Cardiac septum (tissue), 1 donor: ENCODE data around the gene ABCA2. TPM values are rescaled to one million over a fixed set of nuclear protein-coding genes. Genes with fewer than 3 reads are reported as not detected.
"Not testable (repeated sequence)": the region's sequence is repeated elsewhere in the genome, so short reads cannot be mapped to it uniquely, and the experiment has no call there.

ENCODE experiments used
- DNase-seq: peaks from one replicate; pipeline ENCODE4 v3.0.0-alpha.2; 2020; ENCODE audit warnings: low spot score
- intact Hi-C: fragments of 100-400 bp; cut with DNase I; formaldehyde crosslinking; loops from one replicate; pipeline ENCODE4 v1.14.0; 2022
- total RNA-seq: library from RNA; stranded (reverse); fragmentation: NEBNext Ultra II Directional; extraction: Animal tissue kit (Norgen Biotek cat#: 25700); gene quantifications from one replicate; pipeline ENCODE4 v1.2.1, GENCODE V29; 2021
- donor health status: DM: no; HTN: no; CAD: no.

The ABCA2 gene
- total RNA-seq, 1 donor from 2014 or later: 41.5 TPM

DNA sequence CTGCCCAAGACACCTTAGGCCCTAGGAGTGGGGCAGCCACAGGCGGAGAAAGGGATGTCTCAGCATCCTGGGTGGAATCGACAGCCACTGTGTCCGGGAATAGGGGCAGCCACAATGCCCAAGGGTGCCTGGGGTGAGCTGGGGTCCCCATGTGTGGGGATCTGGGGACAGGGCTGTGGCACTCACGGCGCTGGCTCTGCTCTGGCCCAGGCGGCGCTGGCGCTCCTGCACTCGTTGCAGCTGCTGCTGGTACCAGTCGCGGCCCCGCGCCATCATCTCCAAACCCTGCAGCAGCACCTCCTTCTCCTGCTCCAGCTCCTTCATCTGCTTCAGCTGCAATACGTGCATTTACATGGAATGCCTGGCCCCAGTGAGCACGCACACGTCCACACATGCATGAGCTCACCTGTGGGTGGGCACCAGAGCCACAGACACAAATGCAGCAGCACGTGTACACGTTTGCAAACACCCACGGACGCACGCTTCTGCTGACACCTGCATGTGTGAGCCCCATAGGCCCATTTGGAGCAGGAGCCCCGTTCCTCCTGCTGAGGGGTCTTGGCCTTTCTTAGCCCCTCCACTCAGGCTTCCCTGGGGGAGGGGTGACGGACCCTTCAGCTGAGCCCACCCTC is 37.4 kb upstream of the ABCA2 start:
- DNase-seq: no peak
- intact Hi-C loops: loop anchor here (10.0 kb wide), 1 partner anchor 281 kb away; no protein-coding TSS in a partner anchor

DNA sequence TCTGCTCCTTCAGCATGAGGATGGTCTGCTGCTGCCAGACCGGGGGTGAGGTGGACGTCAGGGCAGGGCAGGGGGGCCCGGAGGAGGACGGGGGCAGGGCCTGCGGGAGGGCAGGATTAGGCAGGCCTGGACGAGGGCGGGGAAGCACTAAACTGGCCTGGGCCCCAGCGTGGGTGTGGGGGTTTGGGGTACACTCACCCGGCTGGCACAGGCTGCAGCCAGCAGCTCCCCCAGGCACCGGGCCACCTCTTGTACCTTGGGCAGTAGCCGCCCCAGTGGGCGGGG is 36.8 kb upstream of the ABCA2 start:
- no peak for DNase-seq
- intact Hi-C loops: loop anchor here (10.0 kb wide), 1 partner anchor 280 kb away; no protein-coding TSS in a partner anchor

DNA sequence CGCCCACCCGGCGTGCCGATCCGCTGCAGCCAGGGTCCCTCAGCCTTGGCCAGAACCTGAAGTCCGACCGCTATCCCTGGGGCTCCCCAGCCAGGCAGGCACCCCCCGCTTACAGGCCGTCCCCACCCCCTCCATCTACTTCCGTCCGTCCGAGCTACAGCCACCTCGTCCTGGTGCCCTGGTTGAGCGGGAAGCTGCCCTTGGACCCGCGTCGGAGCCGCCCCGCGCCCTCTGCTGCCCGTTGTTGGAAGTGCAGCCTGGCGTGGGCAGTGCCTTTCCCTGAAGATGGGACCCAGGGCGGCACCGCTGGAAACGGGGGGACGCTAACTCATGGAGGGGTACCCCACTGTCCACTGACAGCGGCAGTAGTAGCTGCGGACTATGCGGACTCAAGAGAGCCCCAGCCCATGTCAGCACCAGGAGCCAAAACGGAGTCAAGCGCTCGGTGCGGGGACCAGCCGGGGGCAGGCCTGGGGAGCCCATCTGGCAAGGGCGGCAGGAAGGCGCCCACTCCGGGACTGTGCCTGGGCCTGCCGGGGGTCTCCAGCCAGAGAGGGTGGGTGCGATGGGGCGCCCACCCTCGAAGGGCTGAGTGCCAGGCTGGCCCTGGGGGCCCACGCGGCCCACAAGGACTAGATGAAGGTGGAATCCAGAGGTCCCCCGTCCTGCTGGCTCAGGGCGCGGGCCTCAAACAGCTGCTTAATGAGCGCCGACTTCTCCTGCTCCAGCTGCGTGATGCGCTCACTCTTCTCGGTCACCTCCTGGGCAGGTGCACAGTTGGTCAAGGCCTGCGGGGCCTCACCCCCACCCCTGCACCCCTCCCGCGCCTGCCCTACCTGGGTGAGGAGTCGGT is 36.2 kb upstream of the ABCA2 start:
- intact Hi-C loops: loop anchor here (10.0 kb wide), 1 partner anchor 279 kb away; no protein-coding TSS in a partner anchor
- peak; percentile 86 for DNase-seq

DNA sequence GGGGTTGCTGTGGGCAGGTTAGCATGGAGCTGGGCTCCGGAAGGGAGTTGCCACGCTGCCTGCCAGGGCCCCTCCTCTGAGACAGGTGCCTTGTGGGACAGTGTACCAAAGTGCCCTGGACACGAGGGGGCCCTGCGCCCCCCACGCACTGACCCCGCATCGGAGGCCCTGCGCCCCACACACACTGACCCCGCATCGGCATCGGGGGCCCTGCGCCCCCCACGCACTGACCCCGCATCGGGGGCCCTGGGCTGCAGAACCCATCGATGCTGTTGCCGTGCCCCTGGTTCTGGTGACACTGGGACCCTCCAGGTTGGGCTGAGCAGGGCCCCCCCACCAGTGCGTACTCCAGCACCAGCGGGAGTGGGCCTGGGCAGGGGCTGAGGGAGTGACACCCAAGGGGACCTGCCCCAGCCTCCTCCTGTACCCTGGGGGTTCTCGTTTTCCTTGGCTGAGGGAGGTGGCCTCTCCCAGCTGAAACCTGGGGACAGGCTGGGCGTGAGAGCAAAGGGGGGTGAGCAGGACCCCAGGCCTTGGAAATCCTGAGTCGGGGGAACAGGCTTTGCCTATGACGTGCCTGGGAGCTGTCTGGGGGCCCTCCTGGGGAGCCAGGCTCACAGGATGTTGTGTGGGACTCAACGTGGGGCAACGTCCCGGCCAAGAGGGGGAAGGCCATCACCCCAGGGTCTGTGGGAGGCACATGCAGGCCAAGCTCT is 35.4 kb upstream of the ABCA2 start:
- DNase-seq: no peak
- intact Hi-C loops: loop anchor here (10.0 kb wide), 1 partner anchor 279 kb away; no protein-coding TSS in a partner anchor

DNA sequence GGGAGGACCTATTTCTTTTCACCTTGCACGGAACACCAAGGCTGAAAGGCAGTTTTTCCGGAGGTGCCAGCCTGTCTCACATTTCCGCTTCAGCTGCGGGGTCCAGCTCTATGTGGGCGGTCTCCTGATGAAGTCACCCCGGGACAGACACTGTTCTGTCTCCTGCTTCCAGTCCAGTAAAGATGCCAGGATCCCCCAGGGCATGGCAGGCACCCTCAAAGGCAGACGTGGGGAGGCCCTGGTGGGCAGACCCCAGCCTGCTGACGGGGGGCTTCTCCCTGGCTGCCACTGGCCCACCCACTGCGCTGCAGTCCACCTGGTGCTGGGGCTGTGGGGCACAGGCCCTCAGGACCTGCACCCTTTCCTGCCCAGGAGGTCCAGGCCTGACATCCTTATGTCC is 34.8 kb upstream of the ABCA2 start:
- intact Hi-C loops: loop anchor here (10.0 kb wide), 1 partner anchor 278 kb away; no protein-coding TSS in a partner anchor
- not testable (repeated sequence) for DNase-seq

DNA sequence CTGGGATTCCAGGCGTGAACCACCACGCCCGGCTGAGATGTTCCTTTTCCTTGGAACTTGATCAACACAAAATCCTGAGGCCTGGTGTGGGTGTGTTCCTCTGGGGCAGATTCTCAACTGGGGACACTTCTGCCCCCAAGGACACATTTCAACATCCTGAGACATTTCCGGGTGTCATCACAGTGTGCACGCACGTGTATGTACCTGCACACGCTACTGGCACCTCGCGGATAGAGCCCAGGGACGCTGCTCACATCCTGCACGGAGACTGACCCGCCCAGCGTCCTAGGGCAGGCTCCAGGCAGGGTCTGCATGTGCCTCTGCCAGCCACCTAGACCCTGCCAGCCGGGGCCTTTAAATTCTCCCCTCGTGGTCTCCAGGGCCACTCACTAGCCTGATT is 34.3 kb upstream of the ABCA2 start:
- DNase-seq: no peak
- intact Hi-C loops: loop anchor here (10.0 kb wide), 1 partner anchor 278 kb away; no protein-coding TSS in a partner anchor

DNA sequence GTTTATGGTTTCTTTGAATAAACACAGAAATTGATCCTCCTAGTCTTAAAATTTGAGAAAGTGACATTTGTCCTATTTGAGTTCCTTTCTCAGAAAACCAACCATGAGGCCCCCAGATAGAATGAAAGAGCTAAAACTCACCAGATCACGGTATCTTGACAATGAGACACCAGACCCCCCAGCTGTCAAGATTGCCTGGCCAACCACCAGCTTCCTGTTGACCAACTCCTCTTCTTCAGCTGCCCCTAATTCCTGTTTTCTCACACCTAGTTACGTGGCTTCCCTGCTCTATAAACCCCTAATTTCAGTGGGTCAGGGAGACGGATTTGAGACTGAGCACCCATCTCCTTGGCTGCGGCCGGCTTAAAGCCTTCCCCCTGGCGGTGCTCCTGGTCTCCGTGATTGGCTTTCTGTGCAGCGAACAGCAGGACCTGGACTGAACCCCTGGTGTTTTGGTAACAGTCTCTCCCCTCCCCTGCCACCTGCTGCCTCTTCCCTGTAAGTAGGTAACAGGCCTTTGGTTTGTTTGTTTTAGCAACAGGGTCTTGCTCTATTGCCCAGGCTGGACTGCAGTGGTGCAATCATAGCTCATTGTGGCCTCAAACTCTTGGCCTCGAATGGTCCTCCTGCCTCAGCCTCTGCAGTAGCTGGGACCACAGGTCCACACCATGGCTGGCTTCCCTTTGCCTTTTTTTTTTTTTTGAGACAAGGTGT is 30.6 kb upstream of the ABCA2 start:
- intact Hi-C loops: no loop called here
- DNase-seq: no peak

DNA sequence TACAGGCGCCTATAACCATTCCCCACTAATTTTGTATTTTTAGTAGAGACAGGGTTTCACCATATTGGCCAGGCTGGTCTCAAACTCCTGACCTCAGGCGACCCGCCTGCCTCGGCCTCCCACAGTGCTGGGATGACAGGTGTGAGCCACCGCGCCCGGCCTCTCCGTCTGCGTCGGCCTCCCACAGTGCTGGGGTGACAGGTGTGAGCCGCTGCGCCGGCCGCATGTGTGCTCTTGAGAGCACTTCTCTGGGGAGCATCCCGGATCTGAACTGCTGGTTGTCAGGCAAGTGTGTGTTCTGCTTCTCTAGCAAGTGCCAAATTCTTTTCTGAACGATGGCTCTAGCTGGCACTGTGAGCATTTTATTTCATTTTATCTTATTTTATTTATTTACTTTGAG is 29.5 kb upstream of the ABCA2 start:
- DNase-seq: no peak
- intact Hi-C loops: no loop called here

DNA sequence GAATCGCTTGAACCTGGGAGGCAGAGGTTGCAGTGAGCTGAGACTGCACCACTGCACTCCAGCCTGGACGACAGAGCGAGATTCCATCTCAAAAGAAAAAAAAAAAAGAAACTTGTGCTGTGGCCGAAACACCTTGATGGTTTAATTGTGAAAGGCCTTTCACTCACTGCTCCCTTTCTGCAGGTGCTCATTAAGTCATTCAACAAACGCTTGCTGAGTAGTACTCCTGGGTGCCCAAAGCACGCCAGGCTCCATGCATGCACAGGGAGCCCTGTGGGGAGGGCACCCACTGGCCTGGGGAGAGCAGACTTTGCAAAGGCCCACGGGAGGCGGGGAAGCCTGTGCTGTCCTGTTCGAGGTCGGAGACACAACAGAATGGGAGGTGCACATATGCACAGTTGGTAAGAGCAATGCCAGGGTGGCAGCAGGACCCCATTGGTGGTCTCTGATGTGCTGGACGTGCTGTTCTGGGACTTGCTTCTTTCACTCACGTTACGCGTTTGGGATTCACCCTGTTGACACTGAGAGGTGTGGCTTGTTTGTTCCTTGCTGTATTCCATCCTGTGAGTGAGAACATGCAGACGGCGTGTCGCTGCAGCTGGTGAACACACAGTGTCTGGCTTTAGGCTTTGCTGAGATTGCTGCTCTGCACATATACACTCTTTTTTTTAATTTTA is 28.8 kb upstream of the ABCA2 start:
- intact Hi-C loops: no loop called here

DNA sequence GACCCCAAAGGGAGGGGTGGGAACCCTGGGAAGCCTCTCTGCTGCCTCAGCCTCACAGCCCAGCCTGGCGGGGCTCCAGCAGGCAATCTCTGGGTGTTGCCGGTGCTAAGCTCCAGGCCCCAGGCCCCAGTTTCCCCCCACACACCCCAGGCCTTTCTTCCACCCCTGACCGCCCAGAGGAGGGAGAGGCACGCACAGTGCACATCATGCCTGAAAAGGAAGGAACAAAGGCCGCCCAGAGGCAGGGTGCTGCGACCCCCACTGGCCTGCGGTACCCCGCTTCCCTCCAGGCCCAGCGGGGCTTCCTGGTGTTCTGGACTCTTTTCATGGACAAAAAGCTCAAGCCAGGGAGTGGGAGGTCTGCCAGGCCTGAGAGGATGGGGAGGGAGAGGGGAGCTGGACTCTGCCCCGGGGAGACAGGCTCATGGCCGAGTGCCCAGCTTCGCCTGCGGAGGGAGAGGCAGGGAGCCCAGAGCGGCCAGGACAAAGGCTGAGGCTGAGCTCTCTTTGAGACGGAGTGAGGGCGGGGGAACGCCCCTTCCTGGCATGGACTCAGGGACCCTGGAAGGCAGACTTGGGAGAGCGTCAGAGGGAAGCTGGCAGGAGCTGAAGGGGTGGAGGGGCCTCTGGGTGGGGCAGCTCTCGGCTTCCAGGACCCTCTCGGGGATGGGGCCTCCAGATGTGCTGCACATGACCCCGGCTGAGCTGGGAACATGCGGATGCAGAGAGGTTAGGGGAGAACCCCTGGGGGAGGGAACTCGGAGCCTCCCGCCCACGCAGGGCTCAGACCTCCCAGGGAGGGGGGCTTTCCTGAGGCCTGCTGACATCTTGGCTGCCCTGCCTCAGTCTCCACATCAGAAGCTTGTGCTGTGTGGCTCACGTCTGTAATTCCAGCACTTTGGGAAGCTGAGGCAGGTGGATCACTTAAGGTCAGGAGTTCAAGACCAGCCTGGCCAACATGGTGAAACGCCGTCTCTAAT is 27.6 kb upstream of the ABCA2 start:
- DNase-seq: peak; percentile 92
- intact Hi-C loops: no loop called here

More for the DNA sequence above, 28.8 kb upstream of the ABCA2 start:
- no peak for DNase-seq

DNA sequence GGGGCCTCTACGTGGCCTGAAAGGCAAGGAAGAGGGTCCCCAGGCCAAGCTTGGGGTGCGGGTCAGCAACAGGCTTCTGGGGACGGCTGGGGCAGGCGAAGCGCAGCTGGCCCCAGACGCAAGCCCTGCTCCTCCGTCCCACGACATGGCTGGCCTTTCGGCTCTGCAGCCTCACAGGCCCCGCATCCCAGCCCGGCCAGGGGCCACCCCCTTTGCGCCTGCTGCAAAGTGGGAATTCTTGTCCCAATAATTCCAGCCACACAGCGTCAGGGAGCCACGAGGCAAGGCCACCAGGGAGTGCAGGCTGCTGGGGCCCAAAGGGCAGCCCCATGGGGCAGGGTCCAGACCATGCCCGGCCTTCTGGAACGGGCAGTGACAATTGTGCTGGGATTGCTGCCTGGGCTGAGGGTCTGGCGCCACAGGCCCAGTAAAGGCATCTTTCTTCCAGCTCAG is 26.9 kb upstream of the ABCA2 start:
- intact Hi-C loops: no loop called here
- DNase-seq: no peak

DNA sequence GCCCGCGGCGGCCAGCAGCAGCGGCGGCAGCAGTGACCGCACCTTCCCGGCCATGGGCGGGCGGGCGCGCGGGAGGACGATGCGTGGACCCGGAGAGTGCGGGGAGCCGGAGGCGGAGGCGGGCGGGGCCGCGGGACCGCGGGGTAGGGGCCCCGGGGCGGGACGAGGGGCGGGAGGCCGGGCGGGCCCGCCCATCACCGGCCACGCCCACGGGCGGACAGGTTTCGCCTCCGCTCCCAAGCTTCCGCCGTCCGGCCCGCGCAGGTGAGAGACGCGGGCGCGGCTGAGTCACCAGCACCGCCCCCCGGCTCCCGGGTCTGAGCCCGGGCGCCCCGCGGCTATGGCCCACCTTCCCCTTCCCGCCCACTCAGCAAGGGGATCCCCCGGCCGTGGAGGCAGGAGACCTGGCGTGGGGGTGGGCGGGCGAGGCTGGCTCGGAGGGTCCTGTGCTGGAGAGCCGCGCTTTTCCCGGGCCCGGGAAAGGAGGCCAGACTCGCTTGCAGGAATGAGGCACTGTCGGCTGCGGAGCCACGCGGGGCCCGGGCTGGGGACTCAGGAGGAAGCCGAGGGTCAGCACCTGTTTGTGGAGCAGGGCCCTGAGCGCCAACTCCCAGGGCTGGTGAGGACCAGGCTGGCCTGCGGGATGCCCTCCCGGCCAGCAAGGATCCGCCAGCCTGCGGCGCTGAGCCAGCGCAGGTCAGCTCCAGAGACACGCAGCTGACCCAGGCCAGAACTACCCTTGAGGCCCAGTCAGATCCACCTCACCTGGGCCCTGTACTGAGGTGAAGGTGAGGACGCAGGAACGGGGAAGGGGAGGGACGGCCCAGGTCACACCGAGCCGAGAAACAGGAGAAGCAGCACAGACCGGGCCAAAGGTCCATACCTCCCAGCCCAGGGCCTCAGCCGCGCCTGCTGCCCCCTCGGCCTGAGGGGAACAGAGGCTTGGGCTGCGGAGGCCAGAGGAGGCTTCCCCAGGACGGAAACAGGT is 26.2 kb upstream of the ABCA2 start, which contains the start of gene ENTPD2:
Gene ENTPD2, minus strand, starts transcription at position 118 of the 988 bp plus-strand sequence. Its CDS starts 64 bp downstream, at position 54.
- no peak for DNase-seq
- intact Hi-C loops: no loop called here

DNA sequence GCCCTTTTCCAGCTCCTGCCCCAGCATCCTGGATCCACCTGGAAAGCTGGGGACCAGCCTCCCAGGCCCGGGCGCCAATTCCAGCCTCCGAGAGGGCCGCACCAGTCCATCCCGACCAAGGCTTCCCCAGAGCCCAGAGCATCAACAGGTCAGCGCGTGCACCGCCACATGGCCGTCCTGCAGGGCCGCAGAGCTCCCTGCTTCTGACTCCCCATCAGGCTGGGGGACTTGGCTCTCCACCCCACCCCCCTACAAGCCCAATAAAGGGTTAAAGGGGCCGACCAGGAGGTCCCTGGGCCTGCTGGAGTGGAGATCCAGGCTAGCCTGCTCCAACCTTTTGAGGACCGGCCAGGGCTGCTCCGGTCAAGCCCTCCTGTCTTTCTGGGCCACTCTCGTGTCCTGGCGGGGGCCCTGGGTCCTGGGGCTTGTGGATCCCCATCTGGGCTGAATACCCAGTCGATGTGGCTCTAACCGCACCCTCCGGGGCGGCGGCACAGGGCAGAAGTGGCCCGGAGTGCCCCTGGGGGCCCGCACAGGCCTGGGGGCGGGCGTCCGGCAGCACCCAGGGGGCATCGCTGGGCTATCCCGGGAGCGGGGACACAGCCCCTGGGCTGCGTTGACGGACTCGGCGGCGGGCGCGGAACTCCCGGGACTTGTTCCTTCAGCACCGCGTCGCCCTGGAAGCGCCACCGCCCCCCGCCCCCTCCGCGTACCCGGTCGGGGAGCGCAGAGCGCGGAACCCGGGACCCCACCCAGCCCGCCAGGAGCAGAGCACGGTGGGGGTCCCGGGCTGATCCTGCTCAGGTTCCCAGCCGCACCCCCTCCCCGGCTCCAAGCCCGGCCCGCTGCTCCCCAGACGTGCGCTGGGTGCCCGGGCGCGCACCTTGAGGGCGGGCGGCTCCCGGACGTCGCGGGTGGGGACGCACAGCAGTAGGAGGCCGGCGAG is 25.2 kb upstream of the ABCA2 start:
- no peak for DNase-seq
- intact Hi-C loops: no loop called here

DNA sequence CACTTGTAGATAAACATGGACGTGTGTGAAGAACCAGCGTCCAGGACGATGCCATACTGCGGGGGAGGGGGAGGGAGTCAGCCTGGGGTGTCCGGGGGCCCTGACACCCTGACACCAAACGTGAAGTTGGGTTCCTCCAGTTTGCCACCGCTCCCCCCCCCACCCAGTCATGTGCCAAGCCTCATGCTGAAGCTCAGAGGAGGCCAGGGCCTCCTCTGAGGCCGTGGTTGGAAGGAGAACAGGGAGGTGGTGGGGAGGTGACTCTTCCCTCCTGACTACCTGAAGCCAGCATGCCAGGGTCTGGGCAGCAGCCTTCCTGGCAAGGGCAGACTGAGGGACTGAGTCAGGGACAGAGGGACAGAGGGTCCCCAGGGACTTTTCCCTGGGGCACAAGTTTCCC is 24.3 kb upstream of the ABCA2 start:
- intact Hi-C loops: no loop called here
- no peak for DNase-seq

DNA sequence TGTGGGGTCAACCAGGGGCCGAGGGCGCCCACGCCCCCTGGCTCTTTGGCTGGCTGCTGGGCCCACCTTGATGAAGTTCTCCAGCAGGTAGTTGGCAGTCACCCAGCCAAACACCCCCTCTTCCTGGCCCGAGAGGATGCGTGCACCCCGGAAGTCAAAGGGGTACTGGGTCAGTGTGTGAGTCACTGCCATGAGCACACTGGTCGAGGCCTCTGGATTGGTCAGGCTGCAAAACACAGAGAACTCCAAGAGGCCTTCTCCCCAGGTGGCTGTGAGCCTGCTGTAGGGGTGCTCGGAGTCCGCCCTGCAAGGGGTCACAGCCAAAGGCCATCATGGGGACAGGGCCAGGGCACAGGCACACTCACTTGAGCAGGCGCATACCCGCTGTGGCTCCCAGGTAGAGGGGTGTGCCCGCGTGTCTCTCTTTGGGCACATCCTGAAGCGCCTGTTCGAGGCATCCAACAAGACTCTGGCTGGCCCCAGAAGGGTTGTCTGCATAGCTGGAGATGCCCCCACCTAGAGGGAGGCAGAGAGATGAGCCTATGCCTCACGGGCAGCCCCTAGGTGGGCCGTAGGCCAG is 23.2 kb upstream of the ABCA2 start:
- intact Hi-C loops: no loop called here
- DNase-seq: no peak
